Fibroblast of villous mesenchyme (primary cell): ENCODE results near the gene PDE2A. TPM values are rescaled to one million over a fixed set of nuclear protein-coding genes. Genes with fewer than 3 reads are reported as not detected.

Experiments used
- DNase-seq: peaks from one replicate; pipeline ENCODE4 v3.0.0-alpha.2; 2010; ENCODE audit warnings: low read depth
- H3K4me3 ChIP-seq: 2 replicates; pipeline ENCODE4 v1.5.1; 2011; ENCODE audit warnings: low read depth, mild to moderate bottlenecking, low read length
- total RNA-seq: library from RNA; depleted of rRNA; stranded (reverse); fragments of >200 nt; gene quantifications from 2 replicates; pipeline ENCODE4 v1.2.3, GENCODE V29; 2012
- TF ChIP-seq, protein P1 (sequence below): IDR thresholded peaks from 2 replicates; pipeline ENCODE4 v1.5.1; 2012; ENCODE audit warnings: low read depth, mild to moderate bottlenecking, low read length; ENCODE audit not compliant: insufficient read depth

PDE2A gene
- total RNA-seq, 1 donor, result under 0.01 TPM

DNA sequence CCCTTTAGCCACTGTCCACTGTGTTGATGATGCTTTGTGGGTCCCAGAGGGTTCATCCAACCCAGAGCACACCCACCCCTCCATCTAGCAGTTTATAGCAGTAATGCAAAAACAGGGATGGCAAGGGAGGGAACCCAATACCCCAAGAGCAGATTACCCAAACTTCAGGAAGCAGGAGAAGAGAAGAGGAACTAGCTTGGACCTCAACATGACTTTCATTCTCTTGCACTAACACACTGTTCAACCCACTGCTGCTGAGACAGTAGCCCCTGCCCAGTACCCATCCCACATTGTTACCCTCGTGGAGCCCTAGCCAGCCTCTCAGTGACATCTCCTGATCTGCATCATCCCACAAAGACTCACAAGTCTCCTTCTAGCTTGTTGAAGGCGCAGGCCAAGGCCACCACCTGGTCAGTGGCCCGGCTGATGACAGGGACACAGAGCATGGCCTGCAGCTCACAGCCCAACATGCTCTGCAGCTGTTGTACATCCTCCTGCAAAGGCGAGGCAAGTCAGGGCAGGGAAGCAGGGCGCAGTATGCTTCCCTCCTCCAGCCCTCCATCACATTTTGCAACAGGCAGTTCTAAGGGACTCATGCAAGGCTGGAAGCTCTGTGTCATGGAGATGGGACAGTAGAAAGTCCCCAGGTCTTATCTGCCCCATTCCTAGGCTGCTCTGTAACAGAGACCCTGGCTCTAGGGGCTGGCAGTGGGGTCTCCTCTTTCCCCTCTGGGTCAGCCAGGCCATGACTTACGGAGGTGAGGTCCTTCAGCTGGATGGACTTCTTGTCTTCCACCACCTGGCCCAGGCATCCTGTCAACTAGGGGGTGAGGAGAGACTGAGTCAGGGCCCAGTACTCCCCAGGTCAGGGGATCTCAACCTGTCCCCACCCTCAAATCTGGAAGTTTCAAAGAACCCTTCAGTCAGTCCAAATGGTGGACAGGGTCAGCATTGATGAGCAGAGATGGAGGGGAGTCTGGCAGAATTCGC is 85.5 kb downstream of the PDE2A start:
- DNase-seq, result no peak
- TF ChIP-seq, protein P1, sequence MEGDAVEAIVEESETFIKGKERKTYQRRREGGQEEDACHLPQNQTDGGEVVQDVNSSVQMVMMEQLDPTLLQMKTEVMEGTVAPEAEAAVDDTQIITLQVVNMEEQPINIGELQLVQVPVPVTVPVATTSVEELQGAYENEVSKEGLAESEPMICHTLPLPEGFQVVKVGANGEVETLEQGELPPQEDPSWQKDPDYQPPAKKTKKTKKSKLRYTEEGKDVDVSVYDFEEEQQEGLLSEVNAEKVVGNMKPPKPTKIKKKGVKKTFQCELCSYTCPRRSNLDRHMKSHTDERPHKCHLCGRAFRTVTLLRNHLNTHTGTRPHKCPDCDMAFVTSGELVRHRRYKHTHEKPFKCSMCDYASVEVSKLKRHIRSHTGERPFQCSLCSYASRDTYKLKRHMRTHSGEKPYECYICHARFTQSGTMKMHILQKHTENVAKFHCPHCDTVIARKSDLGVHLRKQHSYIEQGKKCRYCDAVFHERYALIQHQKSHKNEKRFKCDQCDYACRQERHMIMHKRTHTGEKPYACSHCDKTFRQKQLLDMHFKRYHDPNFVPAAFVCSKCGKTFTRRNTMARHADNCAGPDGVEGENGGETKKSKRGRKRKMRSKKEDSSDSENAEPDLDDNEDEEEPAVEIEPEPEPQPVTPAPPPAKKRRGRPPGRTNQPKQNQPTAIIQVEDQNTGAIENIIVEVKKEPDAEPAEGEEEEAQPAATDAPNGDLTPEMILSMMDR, result no peak
- H3K4me3 ChIP-seq, result no peak overlapping the region

DNA sequence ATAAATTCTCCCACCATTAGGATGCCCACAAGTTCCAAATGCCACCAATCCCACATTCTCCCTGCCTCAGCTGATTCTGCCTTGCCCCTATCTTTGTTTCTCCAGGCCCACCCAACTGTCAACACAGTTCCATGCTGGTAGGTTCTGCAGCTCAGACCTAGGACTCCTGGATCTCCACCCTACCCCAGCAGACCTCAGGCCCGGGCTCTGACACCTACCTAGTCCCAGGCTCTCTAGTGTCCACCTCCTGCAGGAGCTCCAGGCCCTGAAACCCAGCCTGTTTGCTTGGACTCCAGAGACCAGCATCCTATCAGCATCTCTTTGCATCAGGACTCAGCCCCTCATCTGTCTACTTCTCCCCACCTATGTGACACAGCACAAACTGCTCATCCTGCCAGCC is 86.5 kb downstream of the PDE2A start:
- TF ChIP-seq, protein P1, result no peak
- DNase-seq, result no peak
- no peak overlapping the region for H3K4me3 ChIP-seq

DNA sequence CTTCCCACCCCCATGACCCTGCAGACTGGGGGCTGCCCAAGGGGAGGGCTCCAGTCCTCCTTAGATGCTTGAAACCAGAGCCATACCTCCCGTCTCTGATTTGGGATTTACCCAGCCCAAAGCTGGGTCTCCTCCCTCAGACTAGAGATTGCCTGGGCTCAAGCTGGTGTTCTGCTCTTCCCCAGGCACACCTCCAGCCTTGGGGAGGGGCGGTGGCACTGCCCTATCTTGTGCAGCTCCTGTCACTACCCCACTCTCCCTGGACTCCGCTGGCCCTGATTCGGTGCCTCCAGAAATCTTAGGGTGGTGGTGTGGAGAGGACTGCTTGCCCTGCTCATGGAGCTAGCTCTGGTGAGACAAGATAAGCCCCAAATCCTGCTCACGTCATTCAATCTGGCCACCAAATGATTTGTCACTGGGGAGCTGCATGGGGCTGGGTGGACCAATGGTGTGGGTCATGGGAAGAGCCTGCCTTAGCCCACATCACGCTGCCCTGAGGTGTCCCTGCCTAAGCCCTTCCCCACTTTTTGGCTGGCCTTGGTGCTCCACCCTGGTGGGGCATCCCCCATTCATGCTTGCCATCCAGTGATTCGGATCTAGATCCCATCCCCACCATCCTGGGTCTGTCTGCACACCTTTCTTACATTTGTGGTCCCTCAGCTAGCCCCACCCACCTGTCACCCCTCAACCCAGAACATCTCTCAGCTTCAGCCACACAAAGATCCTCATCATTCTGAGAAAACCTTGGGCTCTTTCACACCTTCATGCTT is 87.7 kb downstream of the PDE2A start:
- no peak for DNase-seq
- TF ChIP-seq, protein P1, result no peak
- no peak overlapping the region for H3K4me3 ChIP-seq

DNA sequence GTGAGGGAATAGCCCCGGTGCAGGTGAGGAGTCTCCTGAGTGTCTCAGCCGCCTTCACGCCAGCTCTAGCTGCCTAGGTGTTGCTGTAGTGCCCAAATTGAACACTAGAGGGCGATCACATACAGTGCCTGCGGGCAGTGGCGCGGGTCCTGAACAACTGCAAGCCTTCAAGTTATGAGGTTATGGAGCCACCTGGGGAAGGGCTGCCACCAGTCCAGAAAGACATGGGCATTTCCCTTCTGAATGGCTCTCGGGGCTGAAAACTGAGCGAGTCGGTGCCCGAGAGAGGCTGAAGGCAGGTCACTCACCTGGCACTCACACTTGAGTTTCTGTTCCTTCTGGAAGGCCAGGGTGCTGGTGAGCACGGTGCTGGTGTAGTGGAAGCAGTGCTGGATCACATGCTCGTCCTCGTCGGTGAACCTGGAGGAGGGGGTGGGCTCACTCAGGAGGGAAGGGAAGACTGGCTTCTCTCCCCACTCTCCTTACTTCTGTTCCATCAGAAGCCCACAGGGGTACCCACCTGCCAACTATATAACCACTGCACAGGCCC is 88.4 kb downstream of the PDE2A start:
- TF ChIP-seq, protein P1, result peak; percentile 83
- peak; percentile 62 for DNase-seq
- no peak overlapping the region for H3K4me3 ChIP-seq

DNA sequence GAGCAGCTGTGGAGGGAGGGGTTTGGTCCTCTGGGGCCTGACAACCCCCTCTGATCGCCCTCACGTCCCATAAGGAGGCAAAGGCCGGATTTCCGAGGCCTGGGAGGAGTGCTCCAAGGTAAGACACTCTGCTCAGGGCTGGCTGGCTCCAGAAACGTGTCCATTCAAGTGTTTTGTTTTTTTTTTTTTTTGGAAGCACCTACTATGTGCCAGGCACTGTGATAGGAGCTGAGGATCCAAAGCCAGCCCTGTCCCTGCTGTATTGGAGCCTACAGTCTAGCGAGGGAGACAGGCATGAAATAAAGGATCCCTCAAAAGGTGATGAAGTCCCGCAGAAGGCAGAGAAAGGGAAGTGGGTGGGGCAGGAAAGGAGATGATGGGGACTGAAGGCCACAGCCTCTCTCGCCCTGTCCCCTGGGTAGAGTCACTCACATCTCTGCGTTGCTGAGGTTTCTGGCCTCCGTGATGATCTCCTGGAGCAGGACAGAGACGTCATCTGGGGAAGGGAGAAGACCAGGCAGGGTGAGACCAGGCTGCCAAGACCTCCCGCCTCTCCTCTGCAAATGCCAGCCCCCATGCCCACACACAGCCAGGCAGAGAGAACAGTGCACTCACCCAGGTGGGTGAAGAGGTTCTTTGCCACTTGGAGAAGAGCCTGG is 89.2 kb downstream of the PDE2A start:
- H3K4me3 ChIP-seq, result peak overlapping the region; percentile 37
- TF ChIP-seq, protein P1, result no peak
- no peak for DNase-seq

DNA sequence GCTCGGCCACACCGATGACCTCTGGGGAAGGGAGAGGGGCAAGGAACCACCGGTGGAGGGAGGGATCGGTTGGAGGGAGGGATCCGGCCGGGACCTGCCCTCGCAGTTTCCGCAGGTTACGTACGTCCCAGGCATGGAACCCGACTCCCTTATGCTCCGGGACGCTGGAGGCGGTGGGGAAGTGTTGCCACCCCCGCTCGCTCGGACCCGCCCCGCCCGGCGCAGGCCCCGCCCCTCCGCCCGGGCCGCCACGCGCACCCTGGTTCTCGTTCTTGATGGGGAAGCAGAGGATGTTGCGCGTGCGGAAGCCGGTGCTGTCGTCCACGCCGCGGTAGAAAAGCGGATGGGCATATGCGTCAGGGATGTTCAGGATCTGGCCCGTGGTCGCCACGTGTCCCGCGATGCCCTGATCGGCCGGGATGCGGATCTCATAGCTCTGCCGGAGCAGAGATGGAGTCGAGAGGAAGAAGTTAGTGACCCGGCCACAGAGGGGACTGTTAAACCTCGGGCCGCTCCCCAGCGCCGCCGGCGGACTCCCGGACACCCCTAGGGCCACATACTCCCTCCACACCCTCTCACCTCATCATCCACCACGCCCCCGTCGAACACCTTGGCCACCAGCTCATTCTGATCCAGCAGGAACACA is 89.8 kb downstream of the PDE2A start:
- DNase-seq, result peak; percentile 41
- TF ChIP-seq, protein P1, result no peak
- peak overlapping the region; percentile 37 for H3K4me3 ChIP-seq
